Osteoblast (primary cell): ENCODE data around the gene ITGA7. TPM values are rescaled to one million over a fixed set of nuclear protein-coding genes. Genes with fewer than 3 reads are reported as not detected.

Experiments
- DNase-seq: peaks from one replicate; pipeline ENCODE4 v3.0.0; 2011; ENCODE audit warnings: low spot score, mixed read lengths; ENCODE audit not compliant: insufficient read length; ENCODE audit errors: missing footprints
- H2AFZ ChIP-seq: 2 replicates; pipeline ENCODE4 v1.6.0; 2011; ENCODE audit warnings: mild to moderate bottlenecking, low read length
- H3K27ac ChIP-seq: 2 replicates; pipeline ENCODE4 v1.5.1; 2011; ENCODE audit warnings: mild to moderate bottlenecking, low read depth, low read length, moderate library complexity
- H3K27me3 ChIP-seq: 2 replicates; pipeline ENCODE4 v1.6.0; 2012; ENCODE audit warnings: mild to moderate bottlenecking, control low read depth, inconsistent platforms, low read length, moderate library complexity; ENCODE audit not compliant: insufficient read depth
- H3K36me3 ChIP-seq: 2 replicates; pipeline ENCODE4 v1.5.1; 2011; ENCODE audit warnings: mild to moderate bottlenecking, low read length, control low read depth, moderate library complexity; ENCODE audit not compliant: insufficient read depth
- H3K4me1 ChIP-seq: 2 replicates; pipeline ENCODE4 v1.5.1; 2011; ENCODE audit warnings: mild to moderate bottlenecking, low read length, control low read depth, moderate library complexity; ENCODE audit not compliant: insufficient read depth
- H3K4me2 ChIP-seq: 2 replicates; pipeline ENCODE4 v1.6.0; 2011; ENCODE audit warnings: mild to moderate bottlenecking, low read length; ENCODE audit not compliant: insufficient read depth
- H3K4me3 ChIP-seq: fragments of 200-600 bp; sonication (generic); 3 replicates; pipeline ENCODE4 v1.5.1; 2012; ENCODE audit warnings: mild to moderate bottlenecking, low read length, inconsistent platforms; ENCODE audit not compliant: insufficient read depth
- H3K79me2 ChIP-seq: 2 replicates; pipeline ENCODE4 v1.6.0; 2012; ENCODE audit warnings: mild to moderate bottlenecking, low read length, control low read depth, inconsistent platforms; ENCODE audit not compliant: insufficient read depth
- H3K9me3 ChIP-seq: 2 replicates; pipeline ENCODE4 v1.5.1; 2011; ENCODE audit warnings: low read depth, low read length, control low read depth
- H4K20me1 ChIP-seq: 2 replicates; pipeline ENCODE4 v1.6.0; 2012; ENCODE audit warnings: mild to moderate bottlenecking, low read length, control low read depth; ENCODE audit not compliant: insufficient read depth
- CTCF ChIP-seq: IDR thresholded peaks from 2 replicates; pipeline ENCODE4 v1.5.1; 2011; ENCODE audit warnings: mild to moderate bottlenecking, low read depth, low read length, moderate library complexity; ENCODE audit errors: extremely low read depth
- total RNA-seq: library from RNA; depleted of rRNA; stranded (reverse); fragments of >200 nt; gene quantifications from 2 replicates; pipeline ENCODE4 v1.2.3, GENCODE V29; 2012

The ITGA7 gene
- total RNA-seq, 1 donor: 22.4 TPM

- no peaks in the 10 kb centered on the region for H3K27me3 ChIP-seq
- H4K20me1 ChIP-seq: no peaks in the 10 kb centered on the region
- H3K9me3 ChIP-seq: no peaks in the 10 kb centered on the region
- H2AFZ ChIP-seq: peak overlapping the region; percentile 67
- peaks cover 17% of the 10 kb centered on the region for H3K4me1 ChIP-seq
- DNase-seq: no peak
- H3K79me2 ChIP-seq: no peaks in the 10 kb centered on the region
- no peaks in the 10 kb centered on the region for H3K36me3 ChIP-seq
- H3K4me2 ChIP-seq: peak overlapping the region; percentile 73
- peak; percentile 57 for TF ChIP-seq CTCF
- peak overlapping the region; percentile 28 for H3K27ac ChIP-seq
- peak overlapping the region; percentile 22 for H3K4me3 ChIP-seq
These were observed 48.0 kb downstream of the ITGA7 start for GRCh38 chr12:55659486-55660385.

- no peak overlapping the region for H3K27ac ChIP-seq
- no peaks in the 10 kb centered on the region for H3K36me3 ChIP-seq
- H2AFZ ChIP-seq: no peak overlapping the region
- no peak for TF ChIP-seq CTCF
- no peaks in the 10 kb centered on the region for H4K20me1 ChIP-seq
- no peak overlapping the region for H3K4me3 ChIP-seq
- H3K4me1 ChIP-seq: peaks cover 17% of the 10 kb centered on the region
- no peaks in the 10 kb centered on the region for H3K79me2 ChIP-seq
- no peaks in the 10 kb centered on the region for H3K9me3 ChIP-seq
- H3K27me3 ChIP-seq: no peaks in the 10 kb centered on the region
- no peak overlapping the region for H3K4me2 ChIP-seq
- peak; percentile 42 for DNase-seq
These were observed 48.9 kb downstream of the ITGA7 start for GRCh38 chr12:55658635-55659391.

- Histone ChIP-seq H3K36me3 (no peaks in the 10 kb centered on the region), H3K27ac (no peak overlapping the region), H3K27me3 (no peaks in the 10 kb centered on the region), H3K4me3 (no peak overlapping the region), H3K9me3 (no peaks in the 10 kb centered on the region), H4K20me1 (no peaks in the 10 kb centered on the region), H2AFZ (no peak overlapping the region), H3K79me2 (no peaks in the 10 kb centered on the region), H3K4me1 (peaks cover 12% of the 10 kb centered on the region), H3K4me2 (no peak overlapping the region)
- no peak for TF ChIP-seq CTCF
- DNase-seq: no peak
These were observed 49.5 kb downstream of the ITGA7 start for GRCh38 chr12:55658212-55658611.

GRCh38 chr12:55657212-55657611 is 50.5 kb downstream of the ITGA7 start:
- Histone ChIP-seq H3K36me3 (no peaks in the 10 kb centered on the region), H3K4me1 (peaks cover 10% of the 10 kb centered on the region), H4K20me1 (no peaks in the 10 kb centered on the region), H2AFZ (no peak overlapping the region), H3K79me2 (no peaks in the 10 kb centered on the region), H3K27ac (no peak overlapping the region), H3K27me3 (no peaks in the 10 kb centered on the region), H3K4me3 (no peak overlapping the region), H3K9me3 (no peaks in the 10 kb centered on the region), H3K4me2 (no peak overlapping the region)
- DNase-seq: no peak
- TF ChIP-seq CTCF: no peak
